Sigmoid colon (tissue), 7 donors: ENCODE measurements around the gene TOMM20. TPM values are rescaled to one million over a fixed set of nuclear protein-coding genes. Genes with fewer than 3 reads are reported as not detected.

ENCODE experiments used
- DNase-seq: peaks from one replicate; pipeline ENCODE4 v3.0.0-alpha.2; 2019
- H3K27ac ChIP-seq, 4 donors: fragments of 200-600 bp; sonication (generic); one replicate each; pipeline ENCODE4 v1.5.1; 2016 to 2019; ENCODE audit warnings: mild to moderate bottlenecking in 1 of 4
- H3K27me3 ChIP-seq, 3 donors: fragments of 200-600 bp; sonication (generic); one replicate each; pipeline ENCODE4 v1.5.1; 2019; ENCODE audit warnings: mild to moderate bottlenecking in 1 of 3
- H3K36me3 ChIP-seq, 4 donors: fragments of 200-600 bp; sonication (generic); one replicate each; pipeline ENCODE4 v1.5.1; 2016 to 2019
- H3K4me1 ChIP-seq, 4 donors: fragments of 200-600 bp; sonication (generic); one replicate each; pipeline ENCODE4 v1.5.1; 2017 to 2019
- H3K4me3 ChIP-seq, 4 donors: fragments of 200-600 bp; sonication (generic); one replicate each; pipeline ENCODE4 v1.5.1; 2017 to 2019; ENCODE audit warnings: mild to moderate bottlenecking in 2 of 4, moderate library complexity in 1 of 4
- H3K9me3 ChIP-seq, 4 donors: fragments of 200-600 bp in 3 of 4; sonication (generic) in 3 of 4; one replicate each; pipeline versions ENCODE4 v1.5.1 to v1.6.1; 2013 to 2019
- EP300 ChIP-seq, 4 donors: sonication (generic); formaldehyde crosslinking; IDR thresholded peaks; one replicate each; pipeline ENCODE4 v1.6.1; 2017; ENCODE audit warnings: antibody characterized with exemption in 4 of 4
- POLR2A ChIP-seq, 2 donors: fragments of 450-650 bp; IDR thresholded peaks; one replicate each; pipeline ENCODE4 v1.6.1; 2016; ENCODE audit warnings: antibody characterized with exemption in 2 of 2, mild to moderate bottlenecking in 2 of 2, moderate library complexity in 2 of 2
- POLR2AphosphoS5 ChIP-seq, 4 donors: sonication (generic); formaldehyde crosslinking; IDR thresholded peaks; one replicate each; pipeline ENCODE4 v1.6.1; 2017; ENCODE audit warnings: antibody characterized with exemption in 4 of 4
- WGBS, 2 donors: extraction: QIAGEN DNeasy Blood & Tissue Kit; methylation state at CpG; one replicate each; pipeline ENCODE4 v1.1.7; 2013; 5-methylcytosine and 5-hydroxymethylcytosine counted together
- intact Hi-C: fragments of 100-400 bp; cut with DNase I; formaldehyde crosslinking; loops from one replicate; pipeline ENCODE4 v1.15.1; 2023
- polyA plus RNA-seq, 3 donors: library from polyadenylated mRNA; stranded (reverse); fragments of 200-250 nt; gene quantifications; one replicate each; pipeline ENCODE4 v1.2.3, GENCODE V29; 2013
- total RNA-seq, 4 donors: library from RNA; depleted of rRNA; stranded (reverse); fragments of >200 nt; gene quantifications; one replicate each; pipeline ENCODE4 v1.1.0, GENCODE V29; 2016
- TF ChIP-seq, protein P1 (sequence below), 4 experiments: fragments of 450-650 bp in 3 of 4; fragments of 200-600 bp in 1 of 4; IDR thresholded peaks; one replicate each; pipeline ENCODE4 v1.5.1; 2016 to 2019; ENCODE audit warnings: antibody characterized with exemption in 4 of 4, mild to moderate bottlenecking in 3 of 4, moderate library complexity in 2 of 4
- donor health status: healthy with polysubstance abuse.
- donor health status: Bipolar disorder and iron deficiency.
- donor health status: healthy.

Gene TOMM20
- total and polyA plus RNA-seq, 7 donors = 49.0 to 128 (median 79.3) TPM

DNA sequence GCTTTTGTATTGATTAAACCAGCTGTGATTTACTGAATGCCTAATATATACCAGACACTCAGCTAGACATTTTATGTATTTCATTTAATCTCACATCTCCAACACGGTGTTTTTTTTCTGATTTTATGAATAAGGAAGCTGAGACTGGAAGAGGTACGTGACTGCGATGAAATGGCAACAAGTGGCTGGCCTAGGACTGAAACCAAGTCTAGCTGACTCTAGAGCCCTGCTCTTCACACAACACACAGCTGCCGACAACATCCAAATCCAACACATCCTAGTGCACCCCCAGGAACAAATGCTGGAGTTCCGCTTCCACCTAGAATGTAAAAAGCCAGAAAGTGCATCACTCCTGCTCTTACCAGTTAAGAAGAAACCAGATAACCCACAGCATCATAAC lies 10.7 kb upstream of the TOMM20 start:
- no peaks in the 10 kb centered on the region for H3K27me3 ChIP-seq
- H3K36me3 ChIP-seq = peaks cover 0 to 98% (median 37%) of the 10 kb centered on the region in 4 donors
- no peaks in the 10 kb centered on the region for H3K9me3 ChIP-seq
- no peak overlapping the region for H3K27ac ChIP-seq
- no peaks in the 10 kb centered on the region for H3K4me1 ChIP-seq
- no peak overlapping the region for H3K4me3 ChIP-seq
- no peak for DNase-seq
- TF ChIP-seq EP300 (IDR thresholded peaks at IDR 0.05) (no peak), POLR2A (IDR thresholded peaks at IDR 0.05) (no peak), POLR2AphosphoS5 (IDR thresholded peaks at IDR 0.05) (no peak)
- TF ChIP-seq, protein P1, sequence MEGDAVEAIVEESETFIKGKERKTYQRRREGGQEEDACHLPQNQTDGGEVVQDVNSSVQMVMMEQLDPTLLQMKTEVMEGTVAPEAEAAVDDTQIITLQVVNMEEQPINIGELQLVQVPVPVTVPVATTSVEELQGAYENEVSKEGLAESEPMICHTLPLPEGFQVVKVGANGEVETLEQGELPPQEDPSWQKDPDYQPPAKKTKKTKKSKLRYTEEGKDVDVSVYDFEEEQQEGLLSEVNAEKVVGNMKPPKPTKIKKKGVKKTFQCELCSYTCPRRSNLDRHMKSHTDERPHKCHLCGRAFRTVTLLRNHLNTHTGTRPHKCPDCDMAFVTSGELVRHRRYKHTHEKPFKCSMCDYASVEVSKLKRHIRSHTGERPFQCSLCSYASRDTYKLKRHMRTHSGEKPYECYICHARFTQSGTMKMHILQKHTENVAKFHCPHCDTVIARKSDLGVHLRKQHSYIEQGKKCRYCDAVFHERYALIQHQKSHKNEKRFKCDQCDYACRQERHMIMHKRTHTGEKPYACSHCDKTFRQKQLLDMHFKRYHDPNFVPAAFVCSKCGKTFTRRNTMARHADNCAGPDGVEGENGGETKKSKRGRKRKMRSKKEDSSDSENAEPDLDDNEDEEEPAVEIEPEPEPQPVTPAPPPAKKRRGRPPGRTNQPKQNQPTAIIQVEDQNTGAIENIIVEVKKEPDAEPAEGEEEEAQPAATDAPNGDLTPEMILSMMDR (IDR thresholded peaks at IDR 0.05) = no peak
- intact Hi-C loops = no loop called here
- WGBS, 2 donors = 95 to 96% methylated on average over 5 of the region's 5 CpGs

DNA sequence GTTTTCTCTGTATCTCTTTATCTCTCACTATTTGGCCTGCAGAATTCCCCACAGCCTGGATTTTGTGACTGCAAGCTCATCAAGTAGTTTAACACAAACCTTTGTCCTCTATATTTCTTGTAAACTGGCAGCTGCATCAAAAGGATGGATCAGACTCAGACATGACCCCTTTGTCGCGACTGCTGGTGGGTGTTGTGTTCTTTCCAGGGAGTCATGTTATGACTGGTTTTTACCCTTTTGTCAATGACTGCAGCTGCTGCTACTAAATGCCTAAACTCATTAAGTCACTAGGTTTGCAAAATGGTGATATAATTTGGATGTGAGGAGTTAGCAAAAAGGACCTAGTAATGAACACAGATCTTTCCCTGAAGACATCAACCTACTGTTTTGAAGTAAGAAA lies 10.2 kb upstream of the TOMM20 start:
- WGBS, 2 donors = 67 to 83% methylated on average over 2 of the region's 2 CpGs
- peaks cover 0 to 98% (median 38%) of the 10 kb centered on the region in 4 donors for H3K36me3 ChIP-seq
- H3K27ac ChIP-seq = no peak overlapping the region

DNA sequence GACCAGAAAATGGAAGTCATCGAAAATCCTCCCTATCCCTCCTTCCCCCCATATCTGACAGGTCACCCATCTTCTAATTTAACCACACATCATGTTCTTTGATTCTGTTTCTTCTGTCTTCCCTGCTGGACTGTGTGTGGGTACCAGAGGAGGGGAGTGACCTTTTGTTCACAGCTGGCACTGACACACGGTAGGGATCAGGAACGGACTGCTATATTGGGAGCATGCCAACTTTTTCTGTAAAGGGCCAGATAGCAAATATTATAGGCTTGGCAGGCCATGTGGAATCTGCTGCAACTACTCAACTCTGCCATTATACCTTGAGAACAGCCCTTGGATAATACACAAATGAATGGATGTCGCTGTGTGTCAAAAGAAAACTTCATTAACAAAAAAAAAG lies 7.5 kb upstream of the TOMM20 start:
- TF ChIP-seq POLR2AphosphoS5 (IDR thresholded peaks at IDR 0.05) = no peak
- TF ChIP-seq, protein P1 (IDR thresholded peaks at IDR 0.05) = no peak
- TF ChIP-seq EP300 (IDR thresholded peaks at IDR 0.05) = no peak
- TF ChIP-seq POLR2A (IDR thresholded peaks at IDR 0.05) = no peak
- Histone ChIP-seq H3K4me3 (no peak overlapping the region), H3K27ac (no peak overlapping the region), H3K36me3 (peaks cover 0 to 97% (median 36%) of the 10 kb centered on the region in 4 donors), H3K27me3 (no peaks in the 10 kb centered on the region), H3K9me3 (no peaks in the 10 kb centered on the region), H3K4me1 (no peaks in the 10 kb centered on the region)
- WGBS, 2 donors = 53 to 72% methylated on average over 4 of the region's 4 CpGs
- no peak for DNase-seq
- intact Hi-C loops = no loop called here

More for the DNA sequence above, 10.2 kb upstream of the TOMM20 start:
- intact Hi-C loops = no loop called here
- H3K4me3 ChIP-seq = no peak overlapping the region
- no peaks in the 10 kb centered on the region for H3K9me3 ChIP-seq
- no peaks in the 10 kb centered on the region for H3K27me3 ChIP-seq
- TF ChIP-seq, protein P1 (IDR thresholded peaks at IDR 0.05) = no peak
- TF ChIP-seq EP300 (IDR thresholded peaks at IDR 0.05) (no peak), POLR2AphosphoS5 (IDR thresholded peaks at IDR 0.05) (no peak), POLR2A (IDR thresholded peaks at IDR 0.05) (no peak)
- no peaks in the 10 kb centered on the region for H3K4me1 ChIP-seq
- DNase-seq = no peak

GRCh38 chr1:235134171-235134570 lies 5.5 kb upstream of the TOMM20 start:
- H3K36me3 ChIP-seq = peaks cover 0 to 78% (median 31%) of the 10 kb centered on the region in 4 donors
- no peak overlapping the region for H3K27ac ChIP-seq
- no peak for DNase-seq
- H3K9me3 ChIP-seq = no peaks in the 10 kb centered on the region
- H3K4me3 ChIP-seq = no peak overlapping the region
- no peaks in the 10 kb centered on the region for H3K4me1 ChIP-seq
- WGBS, 2 donors = 98 to 99% methylated on average over 12 of the region's 12 CpGs
- no peaks in the 10 kb centered on the region for H3K27me3 ChIP-seq
- no peak for TF ChIP-seq POLR2AphosphoS5 (IDR thresholded peaks at IDR 0.05)
- TF ChIP-seq, protein P1 (IDR thresholded peaks at IDR 0.05) = no peak
- no peak for TF ChIP-seq EP300 (IDR thresholded peaks at IDR 0.05)
- no peak for TF ChIP-seq POLR2A (IDR thresholded peaks at IDR 0.05)
- intact Hi-C loops = no loop called here

DNA sequence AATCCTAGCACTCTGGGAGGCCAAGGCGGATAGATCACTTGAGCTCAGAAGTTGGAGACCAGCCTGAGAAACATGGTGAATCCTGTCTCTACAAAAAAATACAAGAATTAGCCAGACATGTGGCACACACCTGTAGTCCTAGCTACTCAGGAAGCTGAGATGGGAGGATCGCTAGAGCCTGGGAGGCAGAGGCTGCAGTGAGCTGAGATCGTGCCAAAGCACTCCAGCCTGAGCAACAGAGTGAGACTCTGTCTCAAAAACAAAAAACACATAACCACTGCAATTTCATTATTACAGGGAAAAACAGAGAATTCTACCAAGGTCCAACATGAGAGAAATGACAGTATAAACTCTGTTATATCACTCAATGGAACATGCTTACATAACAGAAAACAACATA lies 4.4 kb upstream of the TOMM20 start:
- peaks cover 0 to under 1% (median 0%) of the 10 kb centered on the region in 4 donors for H3K4me1 ChIP-seq
- intact Hi-C loops = no loop called here
- TF ChIP-seq EP300 (IDR thresholded peaks at IDR 0.05) (no peak), POLR2A (IDR thresholded peaks at IDR 0.05) (no peak), POLR2AphosphoS5 (IDR thresholded peaks at IDR 0.05) (no peak)
- TF ChIP-seq, protein P1 (IDR thresholded peaks at IDR 0.05) = no peak
- WGBS, 2 donors = 95% methylated on average over 3 of the region's 3 CpGs
- H3K27me3 ChIP-seq = no peaks in the 10 kb centered on the region
- H3K27ac ChIP-seq = no peak overlapping the region
- DNase-seq = no peak
- H3K9me3 ChIP-seq = no peaks in the 10 kb centered on the region
- no peak overlapping the region for H3K4me3 ChIP-seq
- H3K36me3 ChIP-seq = peaks cover 0 to 69% (median 28%) of the 10 kb centered on the region in 4 donors
